RWPE2 (cell line): ENCODE measurements around the gene MYO3B.

ENCODE experiments used
- ATAC-seq: fragments of 200-7000 bp; cut with Tn5 transposase; 3 replicates; pipeline ENCODE4 v1.9.1; 2021; ENCODE audit warnings: low read depth
- DNase-seq: peaks from one replicate; pipeline ENCODE4 v3.0.0-alpha.2; 2020; ENCODE audit warnings: low spot score
- H3K27ac ChIP-seq: fragments of 450-650 bp; 2 replicates; pipeline ENCODE4 v1.5.1; 2017; ENCODE audit warnings: mild to moderate bottlenecking; ENCODE audit not compliant: poor library complexity, severe bottlenecking
- H3K27me3 ChIP-seq: fragments of 250-450 bp; sonication (Bioruptor Pico); 2 replicates; pipeline ENCODE4 v1.5.1; 2021; ENCODE audit warnings: mild to moderate bottlenecking, moderate library complexity; ENCODE audit not compliant: insufficient read depth, poor library complexity, severe bottlenecking
- H3K36me3 ChIP-seq: fragments of 250-450 bp; sonication (Bioruptor Pico); 2 replicates; pipeline ENCODE4 v1.5.1; 2020; ENCODE audit warnings: low read depth, mild to moderate bottlenecking, moderate library complexity
- H3K4me1 ChIP-seq: fragments of 250-450 bp; sonication (Bioruptor Pico); 2 replicates; pipeline ENCODE4 v1.5.1; 2021; ENCODE audit warnings: mild to moderate bottlenecking, moderate library complexity; ENCODE audit not compliant: insufficient read depth, poor library complexity, severe bottlenecking
- H3K4me3 ChIP-seq: fragments of 250-450 bp; sonication (Bioruptor Pico); 2 replicates; pipeline ENCODE4 v1.5.1; 2021; ENCODE audit warnings: mild to moderate bottlenecking, moderate library complexity; ENCODE audit not compliant: severe bottlenecking
- H3K9me3 ChIP-seq: fragments of 250-450 bp; sonication (Bioruptor Pico); 2 replicates; pipeline ENCODE4 v1.5.1; 2021; ENCODE audit warnings: mild to moderate bottlenecking, moderate library complexity; ENCODE audit not compliant: severe bottlenecking
- TF ChIP-seq, protein P1 (sequence below): fragments of 450-650 bp; IDR thresholded peaks from one replicate; pipeline ENCODE4 v1.5.1; 2017; ENCODE audit warnings: mild to moderate bottlenecking, moderate library complexity; ENCODE audit not compliant: poor library complexity, severe bottlenecking

Gene MYO3B

DNA sequence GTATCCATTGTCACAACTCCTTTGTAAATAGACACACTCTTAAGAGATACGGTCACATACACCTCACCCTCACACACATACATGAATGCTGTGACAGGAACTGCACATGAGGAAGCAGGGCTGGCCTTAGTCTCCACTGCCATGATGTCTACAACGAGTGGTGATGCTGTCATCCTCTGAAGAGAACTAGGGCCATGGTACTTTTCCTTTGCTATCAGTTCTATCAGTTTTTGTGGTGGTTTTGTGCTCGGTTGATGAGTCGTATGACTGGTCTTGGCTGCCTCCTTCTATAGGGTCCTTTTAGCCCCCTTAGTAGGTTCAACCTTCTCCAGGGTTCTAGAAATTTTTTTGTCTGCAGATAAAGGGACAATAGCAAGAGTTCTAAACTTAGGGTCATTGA lies 66.0 kb downstream of the MYO3B start:
- no peak for DNase-seq
- TF ChIP-seq, protein P1, sequence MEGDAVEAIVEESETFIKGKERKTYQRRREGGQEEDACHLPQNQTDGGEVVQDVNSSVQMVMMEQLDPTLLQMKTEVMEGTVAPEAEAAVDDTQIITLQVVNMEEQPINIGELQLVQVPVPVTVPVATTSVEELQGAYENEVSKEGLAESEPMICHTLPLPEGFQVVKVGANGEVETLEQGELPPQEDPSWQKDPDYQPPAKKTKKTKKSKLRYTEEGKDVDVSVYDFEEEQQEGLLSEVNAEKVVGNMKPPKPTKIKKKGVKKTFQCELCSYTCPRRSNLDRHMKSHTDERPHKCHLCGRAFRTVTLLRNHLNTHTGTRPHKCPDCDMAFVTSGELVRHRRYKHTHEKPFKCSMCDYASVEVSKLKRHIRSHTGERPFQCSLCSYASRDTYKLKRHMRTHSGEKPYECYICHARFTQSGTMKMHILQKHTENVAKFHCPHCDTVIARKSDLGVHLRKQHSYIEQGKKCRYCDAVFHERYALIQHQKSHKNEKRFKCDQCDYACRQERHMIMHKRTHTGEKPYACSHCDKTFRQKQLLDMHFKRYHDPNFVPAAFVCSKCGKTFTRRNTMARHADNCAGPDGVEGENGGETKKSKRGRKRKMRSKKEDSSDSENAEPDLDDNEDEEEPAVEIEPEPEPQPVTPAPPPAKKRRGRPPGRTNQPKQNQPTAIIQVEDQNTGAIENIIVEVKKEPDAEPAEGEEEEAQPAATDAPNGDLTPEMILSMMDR = no peak

DNA sequence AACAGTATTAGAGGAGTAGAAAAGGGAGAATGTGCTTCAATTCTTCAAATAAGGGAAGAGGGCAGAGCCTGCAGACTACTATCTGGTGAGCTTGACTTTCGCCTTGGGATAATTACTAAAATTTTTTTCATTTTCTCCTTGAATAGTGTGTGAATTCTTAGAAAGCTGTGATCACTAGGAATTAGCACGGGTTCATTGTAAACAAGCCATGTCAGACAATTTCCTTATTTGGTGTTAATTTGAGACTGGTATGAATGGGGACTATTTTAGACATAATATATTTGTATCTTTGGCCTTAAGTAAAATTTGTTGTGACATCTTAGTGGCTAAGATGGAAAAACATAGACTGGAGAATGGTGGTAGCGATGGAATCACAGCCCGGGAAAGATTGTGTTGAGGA lies 66.6 kb downstream of the MYO3B start:
- ATAC-seq = no peak
- H3K9me3 ChIP-seq = no peaks in the 10 kb centered on the region
- H3K27ac ChIP-seq = no peak overlapping the region
- DNase-seq = no peak
- TF ChIP-seq, protein P1 = no peak
- no peaks in the 10 kb centered on the region for H3K4me1 ChIP-seq
- H3K27me3 ChIP-seq = no peaks in the 10 kb centered on the region
- H3K4me3 ChIP-seq = no peak overlapping the region
- H3K36me3 ChIP-seq = no peaks in the 10 kb centered on the region

More for the DNA sequence above, 66.0 kb downstream of the MYO3B start:
- no peaks in the 10 kb centered on the region for H3K4me1 ChIP-seq
- no peaks in the 10 kb centered on the region for H3K27me3 ChIP-seq
- H3K4me3 ChIP-seq = no peak overlapping the region
- H3K9me3 ChIP-seq = no peaks in the 10 kb centered on the region
- no peaks in the 10 kb centered on the region for H3K36me3 ChIP-seq
- H3K27ac ChIP-seq = no peak overlapping the region
- no peak for ATAC-seq

DNA sequence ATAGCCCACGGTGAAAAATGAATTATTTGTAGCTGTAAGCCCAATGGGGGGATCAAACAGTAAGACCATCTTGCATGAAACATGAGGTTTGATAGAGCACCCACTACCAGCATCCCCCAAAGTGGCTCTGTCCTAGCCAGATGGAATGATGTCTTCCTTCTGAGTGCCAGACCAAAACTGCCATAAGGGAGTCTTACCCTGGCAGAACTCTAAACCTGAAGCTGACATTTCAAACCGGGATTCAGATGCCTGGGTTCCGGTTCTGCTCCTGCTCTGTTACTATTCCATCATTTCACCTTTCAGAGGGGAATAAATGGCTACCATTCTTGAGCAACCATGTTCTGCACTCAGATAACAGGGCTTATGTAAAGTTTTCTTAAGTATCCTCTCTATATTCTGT lies 67.4 kb downstream of the MYO3B start:
- Histone ChIP-seq H3K36me3 (no peaks in the 10 kb centered on the region), H3K4me1 (no peaks in the 10 kb centered on the region), H3K27me3 (no peaks in the 10 kb centered on the region), H3K9me3 (no peaks in the 10 kb centered on the region), H3K27ac (no peak overlapping the region), H3K4me3 (no peak overlapping the region)
- TF ChIP-seq, protein P1 = no peak
- ATAC-seq = no peak
- no peak for DNase-seq

DNA sequence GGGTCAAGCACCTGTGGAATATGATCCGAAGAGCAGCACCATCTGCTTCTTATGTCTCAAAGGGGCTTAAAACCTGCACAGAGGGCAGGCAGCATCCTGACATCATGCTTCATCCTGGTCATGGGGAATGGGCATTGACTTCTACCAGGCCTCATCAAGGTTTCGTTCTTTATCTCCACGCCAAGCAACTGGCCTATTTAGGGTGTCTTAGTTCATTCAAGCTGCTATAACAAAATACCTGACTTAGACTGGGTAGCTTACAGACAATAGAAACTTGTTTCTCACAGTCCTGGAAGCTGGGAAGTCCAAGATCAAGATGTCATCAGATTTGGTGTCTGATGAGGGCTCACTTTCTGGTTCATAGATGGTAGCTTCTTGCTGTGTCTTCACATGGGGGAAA lies 69.4 kb downstream of the MYO3B start:
- Histone ChIP-seq H3K27ac (no peak overlapping the region), H3K27me3 (no peaks in the 10 kb centered on the region), H3K9me3 (no peaks in the 10 kb centered on the region), H3K4me3 (no peak overlapping the region), H3K4me1 (no peaks in the 10 kb centered on the region), H3K36me3 (no peaks in the 10 kb centered on the region)
- no peak for ATAC-seq
- TF ChIP-seq, protein P1 = no peak
- no peak for DNase-seq

DNA sequence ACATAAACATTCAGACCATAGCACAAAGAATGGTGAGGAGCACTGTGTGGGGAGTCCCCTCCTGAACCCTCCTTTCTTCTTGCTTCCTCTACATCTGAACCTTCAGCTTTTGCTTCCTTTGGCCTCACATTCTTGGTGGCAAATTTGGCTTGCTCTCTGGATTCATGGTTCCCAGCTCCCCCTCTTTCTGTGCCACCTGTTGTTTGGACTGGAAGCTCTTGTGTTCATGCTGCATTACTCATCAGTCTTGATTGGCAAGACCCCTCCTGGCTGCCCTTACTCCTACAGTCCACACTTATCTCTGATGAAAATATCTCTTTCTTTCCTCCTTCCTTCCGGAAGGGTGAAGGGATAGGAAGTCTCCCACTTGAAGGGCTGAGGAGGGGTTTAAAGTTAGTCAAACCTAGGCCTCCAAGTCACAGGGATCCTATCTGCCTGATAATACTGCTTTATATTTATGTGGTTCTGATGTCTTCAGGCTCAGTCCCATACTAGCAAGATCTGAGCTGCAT lies 70.0 kb downstream of the MYO3B start:
- TF ChIP-seq, protein P1 = no peak

More for the DNA sequence above, 70.0 kb downstream of the MYO3B start:
- H3K36me3 ChIP-seq = no peaks in the 10 kb centered on the region
- no peaks in the 10 kb centered on the region for H3K4me1 ChIP-seq
- ATAC-seq = no peak
- H3K4me3 ChIP-seq = no peak overlapping the region
- H3K27ac ChIP-seq = no peak overlapping the region
- H3K27me3 ChIP-seq = no peaks in the 10 kb centered on the region
- H3K9me3 ChIP-seq = no peaks in the 10 kb centered on the region
- no peak for DNase-seq
